Renal cortex interstitium (tissue), 11 donors: ENCODE measurements around the gene KIAA0232. TPM values are rescaled to one million over a fixed set of nuclear protein-coding genes. Genes with fewer than 3 reads are reported as not detected.

Experiments
- DNase-seq, 11 donors: peaks; one replicate each; pipeline ENCODE4 v3.0.0-alpha.2; 2013; ENCODE audit warnings: low read depth in 9 of 11, low spot score in 4 of 11; ENCODE audit errors: extremely low read depth in 1 of 11
- polyA plus RNA-seq, 3 donors: library from polyadenylated mRNA; unstranded; fragments of 120-200 nt; gene quantifications; one replicate each; pipeline ENCODE4 v1.2.1, GENCODE V29; 2013; ENCODE audit not compliant: insufficient read length in 3 of 3

The KIAA0232 gene
- polyA plus RNA-seq, 3 donors, result 36.3 to 43.7 (median 39.9) TPM

DNA sequence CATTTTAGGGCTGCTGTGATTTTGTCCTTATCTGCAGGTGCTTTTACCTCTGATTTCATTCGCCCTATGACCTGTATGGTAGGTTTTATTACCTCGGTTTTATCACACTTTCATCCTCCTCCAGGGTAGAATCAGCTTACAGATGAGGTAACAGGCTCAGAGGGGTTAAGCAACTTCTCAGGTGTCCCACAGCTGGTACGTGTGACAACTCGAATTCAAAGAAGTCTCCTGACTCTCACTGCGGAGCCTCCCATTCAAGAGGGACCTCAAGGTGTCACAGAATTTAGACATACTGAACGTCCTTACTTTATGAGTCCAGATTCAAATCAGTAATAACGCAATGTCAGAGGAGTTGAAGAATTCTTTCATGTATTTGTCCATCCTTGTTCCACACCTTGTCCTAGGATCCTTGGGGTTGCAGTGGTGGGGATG is 12.5 kb upstream of the KIAA0232 start:
- no peak for DNase-seq

DNA sequence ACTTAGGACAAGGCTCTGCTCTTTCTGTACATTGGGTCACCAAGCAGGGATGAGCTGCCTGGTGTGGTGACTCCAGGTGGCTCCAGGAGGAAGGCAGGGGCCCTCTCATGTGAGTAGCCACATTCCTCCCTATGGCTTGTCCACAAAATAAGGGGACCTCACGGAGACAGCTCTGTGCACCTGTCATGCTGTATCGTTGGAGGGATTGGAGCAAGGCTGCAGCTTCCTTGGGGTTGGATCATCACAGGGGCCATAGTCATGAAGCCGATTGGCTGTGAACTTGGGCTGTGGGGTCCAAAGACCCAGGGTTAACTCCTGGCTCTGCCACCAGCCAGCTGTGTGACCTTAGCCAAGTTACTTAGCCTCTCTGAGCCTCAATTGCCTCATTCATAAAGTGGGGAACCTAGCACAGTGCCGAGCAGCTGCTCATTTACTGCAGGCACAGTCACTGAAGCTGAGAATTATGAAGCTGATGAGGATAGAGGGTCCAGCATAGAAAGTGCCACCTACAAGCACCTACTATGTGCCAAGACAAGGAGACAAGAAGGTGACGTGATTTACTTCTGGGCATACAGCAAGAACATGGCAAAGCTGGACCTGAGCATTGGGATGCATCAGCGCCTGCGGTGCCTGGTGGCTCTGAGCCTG is 11.8 kb upstream of the KIAA0232 start:
- no peak for DNase-seq

DNA sequence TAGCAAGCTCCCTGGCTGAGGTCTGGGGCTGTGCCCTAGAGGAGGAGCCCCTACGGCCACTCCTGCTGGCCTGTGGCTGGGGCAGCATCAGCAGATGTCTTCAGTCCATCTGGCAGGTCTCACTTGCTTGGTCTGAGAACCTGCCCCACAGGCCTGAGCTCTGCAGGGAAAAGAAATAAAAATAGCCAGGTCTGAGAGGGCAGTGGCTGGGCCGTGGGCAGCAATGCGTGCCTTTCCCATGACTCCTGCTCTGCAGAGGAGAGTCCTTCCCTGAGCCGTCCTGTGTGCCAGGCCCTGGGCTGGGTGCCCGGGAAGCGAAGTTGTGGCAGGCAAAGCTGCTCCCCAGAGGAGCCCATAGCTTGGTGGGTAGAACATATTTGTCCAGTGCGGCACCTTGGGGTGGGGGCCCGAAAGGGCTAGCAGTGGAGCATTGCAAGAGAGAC is 11.3 kb upstream of the KIAA0232 start:
- no peak for DNase-seq

DNA sequence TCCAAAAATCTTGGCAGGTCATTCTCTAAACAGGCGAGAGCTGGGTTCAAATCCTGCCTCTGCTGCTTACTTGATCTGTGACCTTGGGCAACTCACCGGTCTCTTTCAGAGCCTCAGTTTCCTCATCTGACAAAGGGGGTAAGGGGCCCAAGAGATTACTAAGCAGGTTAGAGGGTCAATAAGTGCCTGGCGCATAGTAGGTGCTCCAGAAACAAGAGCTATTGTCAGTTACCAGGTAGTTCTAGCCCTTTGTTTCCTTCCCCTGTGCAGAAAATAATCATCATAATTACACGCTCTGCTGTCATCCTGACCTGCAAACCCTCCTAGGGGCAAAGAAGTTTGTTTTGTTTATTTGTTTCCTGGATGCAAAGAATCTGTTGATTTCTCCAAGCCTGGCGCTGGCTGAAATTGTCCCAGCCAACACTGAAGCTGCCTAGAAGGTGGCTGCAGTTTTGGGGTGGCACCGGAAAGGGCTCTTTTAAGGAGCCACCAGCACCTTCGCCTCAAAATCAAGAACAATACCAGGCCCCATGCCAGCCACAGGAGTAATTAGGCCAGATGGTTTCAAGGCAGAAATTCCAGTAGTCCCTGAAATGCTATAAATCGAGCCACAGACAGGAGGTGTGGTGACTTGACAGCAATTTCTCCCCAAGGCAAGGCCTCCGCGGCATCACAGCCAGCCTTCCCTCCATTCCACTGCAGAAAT is 10.2 kb upstream of the KIAA0232 start:
- DNase-seq, result peak in 1 of 11 donors; percentile 37

DNA sequence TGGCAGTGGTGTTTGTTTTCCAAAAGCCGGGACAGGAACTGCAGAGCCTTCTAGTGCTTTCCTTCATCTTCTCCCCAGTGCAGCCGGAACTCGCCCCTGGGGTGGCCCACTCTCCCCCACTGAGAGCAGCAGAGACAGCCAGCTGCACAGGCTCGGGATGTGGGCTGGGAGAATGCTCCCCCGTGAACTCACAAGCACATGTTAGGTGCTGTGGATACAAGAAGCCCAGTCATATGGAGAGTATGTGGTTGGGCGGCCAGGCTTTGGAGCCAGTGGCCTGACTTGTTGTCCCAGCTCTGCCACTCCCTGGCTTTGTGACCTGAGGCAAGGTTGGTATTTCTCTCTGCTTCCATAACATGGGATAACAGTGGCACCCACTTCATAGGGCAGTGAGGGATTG is 9.4 kb upstream of the KIAA0232 start:
- no peak for DNase-seq

DNA sequence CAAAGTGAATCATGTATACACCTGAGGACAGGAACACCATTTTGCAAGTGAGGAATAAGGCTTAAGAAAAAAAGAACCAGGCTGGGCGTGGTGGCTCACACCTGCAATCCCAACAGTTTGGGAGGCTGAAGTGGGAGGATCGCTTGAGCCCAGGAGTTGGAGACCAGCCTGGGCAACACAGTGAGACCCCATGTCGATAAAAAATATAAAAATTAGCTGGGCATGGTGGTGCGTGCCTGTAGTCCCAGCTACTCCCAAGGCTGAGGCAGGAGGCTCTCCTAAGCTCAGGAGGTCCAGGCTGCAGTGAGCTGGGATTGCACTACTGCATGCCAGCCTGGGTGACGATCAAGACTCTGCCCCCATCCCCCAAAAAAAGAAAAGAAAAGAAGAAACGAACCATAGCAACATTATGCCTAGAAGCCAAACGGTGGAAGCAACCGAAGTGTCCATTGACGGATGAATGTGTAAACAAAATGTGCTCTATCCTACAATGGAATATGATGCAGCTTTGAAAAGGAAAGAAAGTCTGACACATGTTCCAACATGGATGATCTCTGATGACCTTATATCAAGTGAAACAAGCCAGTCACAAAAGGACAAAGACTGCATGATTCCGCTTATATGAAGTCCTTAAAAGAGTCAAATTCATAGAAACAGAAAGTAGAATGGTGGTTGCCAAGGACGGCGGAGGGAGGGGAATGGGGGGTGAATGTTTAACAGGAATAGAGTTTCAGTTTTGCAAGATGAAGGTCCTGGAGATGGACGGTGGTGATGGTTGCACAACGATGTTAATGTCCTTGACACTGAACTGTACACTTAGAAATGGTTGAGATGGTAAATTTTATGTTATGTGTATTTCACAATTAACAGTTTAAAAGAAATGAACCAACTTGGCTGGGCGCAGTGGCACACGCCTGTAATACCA is 8.6 kb upstream of the KIAA0232 start:
- no peak for DNase-seq

DNA sequence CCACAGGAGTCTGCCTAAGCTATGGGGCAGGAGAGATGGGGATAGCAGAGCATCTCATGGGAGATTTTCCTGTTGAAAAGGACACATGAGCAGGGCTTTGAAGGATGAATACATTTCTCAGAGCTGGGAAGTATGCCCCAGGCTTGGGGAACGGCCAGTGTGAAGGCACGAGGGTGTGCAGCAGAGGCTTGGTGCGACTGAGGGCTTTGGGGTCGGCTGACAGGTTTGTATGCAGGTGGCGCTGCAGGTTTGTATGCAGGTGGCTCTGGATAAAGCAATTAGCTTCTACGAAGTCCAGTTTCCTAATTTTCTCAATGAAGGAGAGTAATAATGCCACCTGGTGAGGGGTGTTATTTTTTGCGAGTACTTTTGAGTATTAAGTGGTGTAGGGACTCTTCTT is 6.8 kb upstream of the KIAA0232 start:
- no peak for DNase-seq

DNA sequence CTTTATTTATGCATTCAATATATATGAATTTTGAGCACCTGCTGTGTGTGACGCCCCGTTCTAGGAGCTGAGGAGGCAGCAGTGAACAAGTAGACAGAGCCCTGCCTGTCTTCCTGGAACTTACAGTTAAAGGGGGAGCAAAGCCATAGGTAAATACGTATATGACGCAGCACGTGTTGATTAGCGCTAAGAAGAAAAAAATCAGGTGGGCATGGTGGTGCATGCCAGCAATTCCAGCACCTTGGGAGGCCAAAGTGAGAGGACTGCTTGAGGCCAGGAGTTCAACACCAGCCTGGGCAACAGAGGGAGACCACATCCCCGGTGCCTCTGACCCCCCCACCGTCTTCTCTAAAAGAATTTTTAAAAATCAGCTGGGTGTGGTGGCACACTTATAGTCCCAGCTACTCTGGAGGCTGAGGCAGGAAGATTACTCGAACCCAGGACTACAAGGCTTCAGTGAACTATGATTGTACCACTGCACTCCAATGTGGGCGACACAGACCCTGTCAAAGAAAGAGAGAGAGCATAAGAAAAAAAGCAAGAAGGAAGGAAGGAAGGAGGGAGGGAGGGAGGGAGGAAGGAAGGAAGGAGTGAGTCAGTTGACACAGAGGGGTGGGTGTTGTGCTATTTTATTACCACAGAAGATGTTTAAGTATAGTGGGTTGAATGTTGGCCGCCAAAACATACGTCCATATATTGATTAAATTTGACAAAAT is 5.4 kb upstream of the KIAA0232 start:
- DNase-seq, result no peak

DNA sequence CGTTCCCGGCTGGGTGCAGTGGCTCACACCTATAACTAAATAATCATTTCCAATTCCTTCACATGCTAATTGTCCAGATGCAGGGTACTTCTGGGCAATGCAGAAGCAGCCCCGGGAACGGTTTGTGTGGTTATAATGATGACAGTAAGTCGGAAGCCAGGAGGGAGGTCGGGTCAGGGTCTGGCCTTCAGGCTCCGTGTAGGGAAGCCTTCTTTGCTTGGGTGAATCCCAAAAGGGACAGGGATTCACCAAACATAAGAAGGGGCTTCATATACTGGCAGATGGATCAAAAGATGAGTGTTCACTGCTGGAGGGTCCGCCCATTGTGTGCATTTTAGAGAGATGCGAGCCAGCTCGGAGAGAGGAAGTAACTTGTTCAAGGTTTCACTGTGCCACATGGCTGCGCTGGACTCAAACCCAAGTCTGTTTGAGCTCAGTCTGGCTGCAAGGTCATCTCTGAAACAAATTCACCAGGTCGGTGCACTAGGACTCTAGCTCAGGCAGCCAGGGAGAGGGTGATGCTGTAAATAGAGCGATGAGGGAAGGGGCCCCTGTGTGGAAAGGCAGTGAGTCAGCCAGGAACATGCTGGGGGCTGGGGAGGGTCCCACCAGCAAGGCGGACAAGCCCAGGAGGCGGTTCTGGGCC is 4.8 kb upstream of the KIAA0232 start:
- no peak for DNase-seq

DNA sequence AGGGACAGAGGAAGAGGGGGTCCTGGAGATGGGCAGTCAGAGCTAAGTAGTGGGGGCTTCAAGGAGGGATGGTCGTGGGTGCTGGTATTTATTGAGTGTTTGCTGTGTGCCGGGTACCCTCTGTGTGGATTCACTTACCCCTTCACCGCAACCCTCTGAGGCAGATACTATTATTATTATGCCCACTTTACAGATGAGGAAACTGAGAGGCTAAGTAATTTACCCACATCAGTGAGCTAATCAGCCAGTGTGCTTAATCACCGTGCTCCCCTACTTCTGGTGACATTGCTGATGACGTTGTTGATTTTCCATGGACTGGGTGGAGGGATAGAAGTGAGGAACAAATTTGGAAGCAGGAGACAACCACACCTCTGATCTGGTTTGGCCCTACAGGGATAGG is 4.1 kb upstream of the KIAA0232 start:
- no peak for DNase-seq

DNA sequence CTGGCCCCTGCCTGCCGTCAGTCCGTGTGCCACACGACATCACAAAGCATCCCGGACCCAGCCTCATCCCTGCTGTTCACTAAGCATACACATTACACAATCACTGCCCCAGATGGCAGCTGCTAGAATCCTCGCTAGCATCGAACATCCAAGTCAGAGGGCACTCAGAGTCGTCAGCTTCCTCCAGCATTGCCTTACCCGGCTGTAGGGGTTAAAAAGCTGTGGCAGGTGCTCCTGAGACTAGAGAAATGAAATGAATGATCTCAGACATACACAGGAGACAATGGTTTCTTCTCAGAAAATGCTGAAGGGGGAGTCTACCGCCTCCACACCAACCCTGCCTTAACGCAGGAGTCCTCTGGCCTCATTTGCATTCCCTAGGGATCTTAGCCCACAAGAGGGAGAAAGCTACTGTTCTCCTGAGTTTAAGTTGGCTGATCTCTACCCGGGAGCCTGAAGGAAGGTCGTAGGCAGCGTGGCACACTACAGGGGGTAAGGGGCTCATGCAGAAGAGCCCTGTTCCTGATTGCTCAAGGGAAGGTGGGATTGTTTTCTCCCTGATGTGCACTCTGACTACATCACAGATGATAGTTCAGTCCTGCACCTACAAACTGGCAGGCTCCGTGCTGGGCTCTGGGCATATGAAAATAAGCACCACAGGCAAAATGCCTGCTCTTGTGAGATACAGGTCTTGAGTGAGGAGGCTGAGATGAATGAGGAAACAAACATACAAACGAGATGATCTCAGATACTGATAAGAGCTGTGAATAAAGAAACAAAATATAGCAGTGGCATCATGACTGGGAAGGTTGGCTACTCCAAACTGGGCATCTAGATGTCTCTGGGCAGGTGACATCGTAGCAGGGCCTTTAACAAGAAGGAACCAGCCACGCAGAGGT is 2.6 kb upstream of the KIAA0232 start:
- DNase-seq, result no peak

DNA sequence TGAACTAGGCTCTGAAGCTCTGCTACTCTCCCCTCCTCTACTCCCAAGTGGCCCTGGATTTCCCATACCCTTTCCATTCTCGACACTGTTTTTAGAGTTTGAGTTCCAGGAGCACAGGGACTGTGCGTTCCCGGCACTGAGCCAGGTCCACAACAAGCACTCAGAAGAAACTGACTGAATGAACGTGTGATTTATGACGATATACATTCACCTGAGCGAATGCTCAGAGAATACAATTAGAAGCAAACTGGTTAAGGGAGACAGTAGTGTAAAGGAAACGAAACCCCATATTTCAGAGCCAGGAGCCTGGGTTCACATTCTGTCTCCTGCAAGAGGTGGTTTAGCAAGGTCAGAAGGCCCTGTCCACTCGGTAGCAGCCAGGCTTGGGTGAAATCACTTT is 1.4 kb upstream of the KIAA0232 start:
- DNase-seq, result no peak

DNA sequence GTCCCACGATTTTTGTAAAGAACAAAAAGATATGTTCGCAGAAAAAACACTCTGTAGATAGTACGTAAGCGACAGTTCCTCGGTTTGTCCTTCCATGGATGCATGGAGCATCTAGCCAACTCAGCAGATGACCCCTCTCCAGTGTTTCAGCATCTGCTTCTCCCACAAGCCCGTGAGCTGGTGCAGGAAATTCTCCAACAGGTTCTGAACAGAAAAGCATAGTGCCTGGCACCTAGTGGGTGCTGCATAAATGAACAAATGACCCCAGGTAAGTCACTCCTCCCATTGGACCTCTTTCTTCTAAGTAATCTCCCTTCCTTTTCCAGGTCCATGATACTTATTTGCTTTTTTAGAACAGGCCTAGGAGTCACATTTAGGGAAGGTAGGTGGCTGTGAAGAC is 966 bp upstream of the KIAA0232 start:
- DNase-seq, result no peak

DNA sequence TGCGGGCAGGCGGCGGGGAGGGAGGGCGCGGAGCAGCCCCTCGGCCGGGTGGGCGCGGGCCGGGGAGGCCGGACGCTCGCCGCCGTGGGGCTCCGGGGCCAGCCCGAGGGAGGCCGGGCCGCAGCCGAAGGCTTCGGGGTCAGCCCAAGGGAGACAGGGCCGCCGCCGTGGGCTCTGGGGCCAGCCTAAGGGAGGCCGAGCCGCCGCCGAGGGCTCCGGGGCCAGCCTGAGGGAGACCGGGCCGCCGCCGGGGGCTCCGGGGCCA is 251 bp downstream of the KIAA0232 start:
- no peak for DNase-seq

DNA sequence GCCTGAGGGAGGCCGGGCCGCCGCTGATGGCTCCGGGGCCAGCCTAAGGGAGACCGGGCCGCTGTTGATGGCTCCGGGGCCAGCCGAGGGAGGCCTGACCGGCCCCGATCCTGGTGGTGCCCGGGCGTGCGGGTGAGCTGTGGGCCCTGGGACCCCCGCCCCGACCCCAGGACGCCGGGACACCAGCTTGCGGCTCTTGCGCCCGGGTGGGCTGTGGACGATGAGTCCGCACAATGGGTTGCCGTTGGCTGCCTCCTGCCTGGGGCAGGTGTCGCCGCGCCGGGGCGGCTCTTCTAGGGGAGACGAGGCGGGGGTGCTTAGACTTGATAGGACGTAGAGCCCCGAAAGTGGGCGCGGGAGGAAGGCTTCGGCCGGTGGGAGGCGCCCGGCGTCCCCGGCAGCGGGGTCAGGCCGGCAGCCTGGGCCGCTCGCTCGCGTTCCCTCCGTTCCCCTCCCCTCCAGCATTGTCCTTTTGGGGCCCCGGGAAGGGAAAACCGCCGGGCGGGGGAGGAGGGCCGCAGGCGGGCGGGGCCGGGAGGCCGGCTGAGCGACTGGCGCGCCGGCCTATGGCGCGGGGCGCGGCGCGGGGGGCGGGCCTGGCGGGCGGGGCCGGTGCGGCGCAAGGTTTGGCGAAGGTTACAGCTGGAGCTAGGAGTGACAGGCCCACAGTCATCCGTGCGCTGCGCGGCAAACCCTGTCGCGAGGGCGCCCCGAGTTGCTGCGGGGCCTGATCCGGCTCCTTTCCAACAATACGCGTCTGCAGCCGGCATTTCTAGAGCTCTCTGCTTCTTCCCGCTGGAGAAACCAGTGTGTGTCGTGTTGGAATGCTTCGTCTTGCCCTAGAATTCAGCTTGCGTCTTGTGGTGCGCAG is 819 bp downstream of the KIAA0232 start:
- DNase-seq, result peak; percentile 75 to 93 (median 88)

DNA sequence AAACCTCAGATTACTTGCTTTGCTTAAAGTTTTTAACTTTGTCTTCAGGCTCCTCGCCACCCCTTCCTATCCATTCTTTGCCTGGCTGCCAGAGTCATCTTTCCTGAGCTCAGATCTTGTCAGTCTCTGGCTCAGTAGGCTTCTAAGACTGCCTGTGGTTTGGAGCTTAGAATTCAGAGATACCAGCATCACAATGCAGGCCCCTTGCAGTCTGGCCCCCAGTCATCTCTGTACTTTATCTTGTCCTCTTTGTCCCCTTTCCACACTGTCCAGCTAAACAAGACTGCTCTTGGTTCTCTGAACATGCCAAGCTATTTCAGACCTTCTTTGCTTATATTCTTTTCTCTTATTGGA is 3.0 kb downstream of the KIAA0232 start:
- DNase-seq, result no peak

DNA sequence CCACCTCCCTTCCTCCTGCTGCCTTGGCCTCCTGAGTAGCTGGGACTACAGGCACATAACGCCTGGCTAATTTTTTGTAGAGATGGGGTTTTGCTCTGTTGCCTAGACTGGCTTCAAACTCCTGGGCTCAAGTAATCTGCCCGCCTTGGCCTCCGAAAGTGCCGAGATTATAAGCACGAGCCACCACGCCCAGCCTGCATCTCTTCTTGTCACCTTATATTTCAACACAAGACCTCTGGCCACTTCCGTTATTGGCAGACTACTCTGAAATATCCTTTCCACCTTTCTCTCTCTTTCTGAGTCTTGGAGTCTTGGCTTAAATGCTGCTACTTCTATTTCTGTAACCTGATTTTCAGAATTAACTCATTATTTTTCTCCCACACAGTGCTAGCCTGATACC is 5.6 kb downstream of the KIAA0232 start:
- DNase-seq, result no peak
